Activated B cell treated with CpG ODN at 0.5 μM for 24 hours (primary cell): Measurements from ENCODE around the gene STOM. TPM values are rescaled to one million over a fixed set of nuclear protein-coding genes. Genes with fewer than 3 reads are reported as not detected.
"Not testable (repeated sequence)": the region's sequence is repeated elsewhere in the genome, so short reads cannot be mapped to it uniquely, and the experiment has no call there.

Experiments
- ATAC-seq: fragments of 200-7000 bp; cut with Tn5 transposase; one replicate; pipeline ENCODE4 v1.10.0; 2021; ENCODE audit warnings: low read depth, mild to moderate bottlenecking, moderate library complexity
- CTCF ChIA-PET: fragments of 350-600 bp; sonication (Branson Sonifier 250); formaldehyde crosslinking; loops from one replicate; lab custom pipeline; 2021; ENCODE audit warnings: antibody characterized with exemption; lab: Charles Lee
- POLR2A ChIA-PET: fragments of 350-600 bp; sonication (Branson Sonifier 250); formaldehyde crosslinking; loops from one replicate; lab custom pipeline; 2021; ENCODE audit warnings: antibody characterized with exemption; lab: Charles Lee
- DNase-seq: peaks from one replicate; pipeline ENCODE4 v3.0.0; 2022
- H3K27ac Mint-ChIP-seq: one replicate; pipeline ENCODE4 v1.8.0; 2020; ENCODE audit warnings: mixed read lengths
- H3K27me3 Mint-ChIP-seq: one replicate; pipeline ENCODE4 v1.8.0; 2021; ENCODE audit warnings: mixed read lengths
- H3K36me3 Mint-ChIP-seq: one replicate; pipeline ENCODE4 v1.8.0; 2021; ENCODE audit warnings: low read depth, mixed read lengths
- H3K4me1 Mint-ChIP-seq: one replicate; pipeline ENCODE4 v1.8.0; 2021; ENCODE audit warnings: mixed read lengths
- H3K4me3 Mint-ChIP-seq: one replicate; pipeline ENCODE4 v1.8.0; 2020; ENCODE audit warnings: mild to moderate bottlenecking, mixed read lengths
- H3K9me3 Mint-ChIP-seq: one replicate; pipeline ENCODE4 v1.8.0; 2020; ENCODE audit warnings: mixed read lengths
- intact Hi-C: fragments of 100-400 bp; cut with micrococcal nuclease; formaldehyde crosslinking; loops from one replicate; pipeline ENCODE4 v1.15.1; 2024
- total RNA-seq: library from RNA; stranded (reverse); gene quantifications from 2 replicates; pipeline ENCODE4 v1.2.3, GENCODE V29; 2022
- TF ChIP-seq, protein P1 (sequence below): fragments of 200-600 bp; IDR thresholded peaks from one replicate; pipeline ENCODE4 v1.8.0; 2022; ENCODE audit warnings: antibody characterized with exemption, mild to moderate bottlenecking

The STOM gene
- total RNA-seq, 1 donor from 2014 or later = 9.8 TPM

DNA sequence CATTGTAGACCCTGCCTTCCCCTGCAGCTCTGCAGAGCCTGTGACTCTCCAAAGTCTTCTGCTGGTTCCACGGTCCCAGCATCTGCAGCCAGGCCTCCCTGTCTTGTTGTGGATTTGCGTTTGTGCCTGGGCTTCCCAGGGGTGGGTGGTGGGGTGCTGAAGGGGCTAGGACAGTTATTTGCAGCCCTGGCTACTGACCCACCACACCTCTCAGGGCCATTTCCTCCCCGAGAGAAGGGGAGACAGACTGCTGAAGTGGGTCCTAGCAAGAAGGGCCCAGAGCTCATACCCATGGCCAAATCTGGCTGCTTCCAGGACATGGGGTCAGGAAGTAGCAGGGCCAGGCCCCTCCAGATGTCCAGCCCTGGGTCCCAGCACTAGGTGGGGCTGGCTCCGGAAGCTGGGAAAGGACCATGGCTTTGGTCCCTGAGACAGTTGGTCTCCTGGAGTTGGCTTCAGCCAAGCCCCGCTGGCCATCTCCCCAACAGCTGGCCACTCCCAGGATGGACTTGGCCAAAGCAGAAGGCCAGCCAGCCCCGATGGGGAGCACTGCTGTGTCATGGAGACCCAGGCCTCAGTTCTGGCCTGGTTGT is 75.8 kb downstream of the STOM start:
- Mint-ChIP-seq H3K27ac (no peak overlapping the region), H3K36me3 (peaks cover 2% of the 10 kb centered on the region), H3K4me1 (peaks cover 16% of the 10 kb centered on the region), H3K9me3 (no peaks in the 10 kb centered on the region), H3K4me3 (no peak overlapping the region), H3K27me3 (no peaks in the 10 kb centered on the region)
- ATAC-seq = no peak
- ChIA-PET CTCF (no interaction called here), POLR2A (interaction anchor here (1.2 kb wide), 1 partner anchor 17 kb away, joined by 3 read pairs; no protein-coding TSS in a partner anchor)
- TF ChIP-seq, protein P1, sequence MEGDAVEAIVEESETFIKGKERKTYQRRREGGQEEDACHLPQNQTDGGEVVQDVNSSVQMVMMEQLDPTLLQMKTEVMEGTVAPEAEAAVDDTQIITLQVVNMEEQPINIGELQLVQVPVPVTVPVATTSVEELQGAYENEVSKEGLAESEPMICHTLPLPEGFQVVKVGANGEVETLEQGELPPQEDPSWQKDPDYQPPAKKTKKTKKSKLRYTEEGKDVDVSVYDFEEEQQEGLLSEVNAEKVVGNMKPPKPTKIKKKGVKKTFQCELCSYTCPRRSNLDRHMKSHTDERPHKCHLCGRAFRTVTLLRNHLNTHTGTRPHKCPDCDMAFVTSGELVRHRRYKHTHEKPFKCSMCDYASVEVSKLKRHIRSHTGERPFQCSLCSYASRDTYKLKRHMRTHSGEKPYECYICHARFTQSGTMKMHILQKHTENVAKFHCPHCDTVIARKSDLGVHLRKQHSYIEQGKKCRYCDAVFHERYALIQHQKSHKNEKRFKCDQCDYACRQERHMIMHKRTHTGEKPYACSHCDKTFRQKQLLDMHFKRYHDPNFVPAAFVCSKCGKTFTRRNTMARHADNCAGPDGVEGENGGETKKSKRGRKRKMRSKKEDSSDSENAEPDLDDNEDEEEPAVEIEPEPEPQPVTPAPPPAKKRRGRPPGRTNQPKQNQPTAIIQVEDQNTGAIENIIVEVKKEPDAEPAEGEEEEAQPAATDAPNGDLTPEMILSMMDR = no peak
- intact Hi-C loops = no loop called here
- DNase-seq = no peak

DNA sequence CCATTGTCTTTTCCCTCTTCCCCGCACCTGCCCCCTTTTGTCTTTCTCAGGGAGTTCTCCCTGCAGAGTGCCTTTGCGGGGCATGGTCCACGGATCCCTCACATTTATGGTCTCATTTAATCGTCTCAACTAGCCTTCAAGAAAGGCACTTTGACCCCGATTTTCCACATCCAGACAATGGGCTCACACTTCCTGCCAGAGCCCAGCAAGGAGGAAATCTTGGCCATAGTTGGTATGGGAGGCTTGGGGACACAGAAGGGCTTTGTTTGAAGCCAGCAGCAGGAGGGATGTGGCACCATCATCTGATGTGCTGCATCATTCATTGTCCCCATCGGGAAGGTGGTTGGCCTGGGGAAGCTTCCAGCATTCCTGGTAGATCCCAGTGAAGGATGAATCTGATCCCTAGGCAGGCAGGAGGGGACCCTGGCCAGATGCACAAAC is 77.2 kb downstream of the STOM start:
- Mint-ChIP-seq H3K4me1 (peaks cover 14% of the 10 kb centered on the region), H3K9me3 (no peaks in the 10 kb centered on the region), H3K27me3 (no peaks in the 10 kb centered on the region), H3K36me3 (peaks cover 6% of the 10 kb centered on the region), H3K27ac (no peak overlapping the region), H3K4me3 (no peak overlapping the region)
- ChIA-PET CTCF (interaction anchor here (1.7 kb wide), 1 partner anchor 15 kb away, joined by 5 read pairs; no protein-coding TSS in a partner anchor), POLR2A (no interaction called here)
- ATAC-seq (no peak), DNase-seq (no peak)
- intact Hi-C loops = no loop called here
- TF ChIP-seq, protein P1 = no peak

- intact Hi-C loops = no loop called here
- DNase-seq = no peak
- Mint-ChIP-seq H3K4me3 (no peak overlapping the region), H3K36me3 (peaks cover 6% of the 10 kb centered on the region), H3K27ac (no peak overlapping the region), H3K9me3 (no peaks in the 10 kb centered on the region), H3K27me3 (no peaks in the 10 kb centered on the region), H3K4me1 (peaks cover 10% of the 10 kb centered on the region)
- CTCF ChIA-PET = interaction anchor here (1.7 kb wide), 1 partner anchor 14 kb away, joined by 5 read pairs; no protein-coding TSS in a partner anchor
- POLR2A ChIA-PET = no interaction called here
- no peak for ATAC-seq
- TF ChIP-seq, protein P1 = no peak
These were observed 78.0 kb downstream of the STOM start for GRCh38 chr9:121292051-121292450.

DNA sequence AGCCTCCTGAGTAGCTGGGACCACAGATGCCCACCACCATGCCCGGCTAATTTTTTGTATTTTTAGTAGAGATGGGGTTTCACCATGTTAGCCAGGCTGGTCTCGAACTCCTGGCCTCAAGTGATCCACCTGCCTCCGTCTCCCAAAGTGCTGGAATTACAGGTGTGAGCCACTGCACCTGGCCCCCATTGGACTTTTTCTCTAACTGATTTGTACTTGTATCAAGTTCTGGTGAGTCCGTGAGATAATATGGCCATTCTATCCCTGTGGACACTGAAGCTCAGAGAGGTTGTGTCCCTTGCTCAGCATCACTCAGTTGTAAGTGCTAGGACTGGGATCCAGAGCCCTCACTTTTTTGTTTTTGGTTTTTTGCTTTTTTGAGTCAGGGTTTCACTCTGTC is 78.5 kb downstream of the STOM start:
- peaks cover 11% of the 10 kb centered on the region for H3K4me1 Mint-ChIP-seq

DNA sequence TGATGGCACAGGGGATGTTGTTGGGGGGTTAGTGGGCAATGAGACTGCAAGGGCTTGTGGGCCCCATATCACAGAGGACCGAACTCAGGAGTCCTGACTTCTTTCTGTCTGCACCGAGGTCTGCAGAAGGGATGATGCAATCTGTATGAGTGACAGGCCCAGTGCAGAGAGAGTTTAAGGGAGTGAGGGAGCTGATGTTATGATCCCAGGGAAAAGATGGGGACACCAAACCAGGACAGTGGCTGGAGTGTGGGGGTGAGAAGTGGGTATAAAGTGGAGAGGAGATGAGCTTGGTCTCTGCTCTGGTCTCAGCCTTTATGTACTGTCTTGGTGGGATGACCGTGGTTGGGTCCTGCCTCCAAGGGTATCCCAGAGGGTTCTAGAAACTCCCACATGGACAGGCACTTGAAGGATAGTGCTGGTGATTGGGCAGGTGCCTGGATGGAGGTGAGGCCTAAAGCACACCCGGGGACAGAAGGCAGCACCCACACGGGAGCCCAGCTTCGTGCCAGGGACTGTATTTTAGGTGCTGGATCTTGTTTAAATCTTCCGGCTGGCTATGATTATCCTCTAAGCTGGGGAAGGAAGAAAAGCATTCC is 80.2 kb downstream of the STOM start:
- no peak overlapping the region for H3K27ac Mint-ChIP-seq
- peaks cover 6% of the 10 kb centered on the region for H3K36me3 Mint-ChIP-seq
- intact Hi-C loops = no loop called here
- H3K9me3 Mint-ChIP-seq = no peaks in the 10 kb centered on the region
- DNase-seq = no peak
- peaks cover 22% of the 10 kb centered on the region for H3K4me1 Mint-ChIP-seq
- ATAC-seq = no peak
- TF ChIP-seq, protein P1 = no peak
- ChIA-PET CTCF (interaction anchor here (0.7 kb wide), 1 partner anchor 566 kb away, joined by 3 read pairs; no protein-coding TSS in a partner anchor), POLR2A (interaction anchor here (0.5 kb wide), 1 partner anchor 709 kb away, joined by 6 read pairs; no protein-coding TSS in a partner anchor)
- H3K4me3 Mint-ChIP-seq = no peak overlapping the region
- no peaks in the 10 kb centered on the region for H3K27me3 Mint-ChIP-seq

More for the DNA sequence above, 78.5 kb downstream of the STOM start:
- H3K27ac Mint-ChIP-seq, H3K36me3 Mint-ChIP-seq, H3K9me3 Mint-ChIP-seq, POLR2A ChIA-PET, intact Hi-C loops, H3K27me3 Mint-ChIP-seq, DNase-seq, H3K4me3 Mint-ChIP-seq, ATAC-seq: not testable (repeated sequence)
- CTCF ChIA-PET = interaction anchor here (1.7 kb wide), 1 partner anchor 13 kb away, joined by 5 read pairs; no protein-coding TSS in a partner anchor
